Progenitor cell of endocrine pancreas (in vitro differentiated cells): ENCODE data around the gene TBXAS1. TPM values are rescaled to one million over a fixed set of nuclear protein-coding genes. Genes with fewer than 3 reads are reported as not detected.

Experiments
- DNase-seq: peaks from one replicate; pipeline ENCODE4 v3.0.0; 2021; ENCODE audit warnings: low spot score; ENCODE audit not compliant: unreplicated experiment
- H3K27ac Mint-ChIP-seq: 2 replicates; pipeline ENCODE4 v1.8.0; 2021; ENCODE audit warnings: mild to moderate bottlenecking, moderate library complexity, mixed read lengths
- H3K27me3 Mint-ChIP-seq: 2 replicates; pipeline ENCODE4 v1.8.0; 2021; ENCODE audit warnings: mixed read lengths
- H3K36me3 Mint-ChIP-seq: 2 replicates; pipeline ENCODE4 v1.8.0; 2022; ENCODE audit warnings: mixed read lengths; ENCODE audit not compliant: insufficient read depth
- H3K4me1 Mint-ChIP-seq: 2 replicates; pipeline ENCODE4 v1.8.0; 2021; ENCODE audit warnings: low read depth, mixed read lengths
- H3K4me3 Mint-ChIP-seq: 2 replicates; pipeline ENCODE4 v1.8.0; 2021; ENCODE audit warnings: low read depth, mild to moderate bottlenecking, moderate library complexity, mixed read lengths
- H3K9me3 Mint-ChIP-seq: 2 replicates; pipeline ENCODE4 v1.8.0; 2021; ENCODE audit warnings: low read depth, mixed read lengths
- total RNA-seq: library from RNA; stranded (reverse); gene quantifications from 2 replicates; pipeline ENCODE4 v1.2.1, GENCODE V29; 2021
- TF ChIP-seq, protein P1 (sequence below): fragments of 200-600 bp; sonication (generic); IDR thresholded peaks from one replicate; pipeline ENCODE4 v1.5.0; 2021; ENCODE audit warnings: antibody characterized with exemption, mild to moderate bottlenecking; ENCODE audit not compliant: unreplicated experiment

Gene TBXAS1
- total RNA-seq, 1 donor from 2014 or later: 10.4 TPM

DNA sequence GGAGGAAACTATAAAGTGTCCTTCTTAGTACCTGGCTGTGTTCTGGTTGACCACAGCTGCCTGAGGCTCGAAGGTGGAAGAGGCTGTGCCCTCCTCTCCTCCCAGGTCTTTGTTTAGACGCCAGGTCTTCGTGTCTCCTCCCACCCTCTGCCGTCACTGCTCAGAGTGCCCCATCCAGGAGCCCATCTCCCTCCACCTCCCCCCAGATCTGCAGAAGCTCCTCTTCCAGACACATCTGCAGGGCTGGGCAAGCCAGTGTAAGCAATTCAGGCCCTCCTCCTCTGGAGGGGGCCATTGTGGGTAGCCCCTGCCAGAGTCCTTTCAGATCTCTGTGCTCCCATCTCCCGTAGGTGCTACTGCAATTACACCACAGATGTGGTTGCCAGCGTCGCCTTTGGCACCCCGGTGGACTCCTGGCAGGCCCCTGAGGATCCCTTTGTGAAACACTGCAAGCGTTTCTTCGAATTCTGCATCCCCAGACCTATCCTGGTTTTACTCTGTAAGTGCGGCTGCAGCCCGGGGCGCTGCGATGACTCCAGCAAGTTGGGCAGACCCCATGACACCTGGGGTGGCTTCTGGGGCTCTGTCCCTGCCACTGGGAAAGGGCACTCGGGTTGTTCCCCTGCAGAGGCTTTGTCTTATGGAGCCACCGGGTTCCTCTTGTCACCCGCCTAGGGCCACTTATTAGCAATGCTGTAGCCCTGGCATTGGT lies 126.2 kb downstream of the TBXAS1 start:
- H3K9me3 Mint-ChIP-seq: peaks cover 4% of the 10 kb centered on the region
- TF ChIP-seq, protein P1, sequence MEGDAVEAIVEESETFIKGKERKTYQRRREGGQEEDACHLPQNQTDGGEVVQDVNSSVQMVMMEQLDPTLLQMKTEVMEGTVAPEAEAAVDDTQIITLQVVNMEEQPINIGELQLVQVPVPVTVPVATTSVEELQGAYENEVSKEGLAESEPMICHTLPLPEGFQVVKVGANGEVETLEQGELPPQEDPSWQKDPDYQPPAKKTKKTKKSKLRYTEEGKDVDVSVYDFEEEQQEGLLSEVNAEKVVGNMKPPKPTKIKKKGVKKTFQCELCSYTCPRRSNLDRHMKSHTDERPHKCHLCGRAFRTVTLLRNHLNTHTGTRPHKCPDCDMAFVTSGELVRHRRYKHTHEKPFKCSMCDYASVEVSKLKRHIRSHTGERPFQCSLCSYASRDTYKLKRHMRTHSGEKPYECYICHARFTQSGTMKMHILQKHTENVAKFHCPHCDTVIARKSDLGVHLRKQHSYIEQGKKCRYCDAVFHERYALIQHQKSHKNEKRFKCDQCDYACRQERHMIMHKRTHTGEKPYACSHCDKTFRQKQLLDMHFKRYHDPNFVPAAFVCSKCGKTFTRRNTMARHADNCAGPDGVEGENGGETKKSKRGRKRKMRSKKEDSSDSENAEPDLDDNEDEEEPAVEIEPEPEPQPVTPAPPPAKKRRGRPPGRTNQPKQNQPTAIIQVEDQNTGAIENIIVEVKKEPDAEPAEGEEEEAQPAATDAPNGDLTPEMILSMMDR: no peak
- no peaks in the 10 kb centered on the region for H3K27me3 Mint-ChIP-seq
- no peak for DNase-seq
- H3K4me3 Mint-ChIP-seq: no peak overlapping the region
- H3K36me3 Mint-ChIP-seq: no peaks in the 10 kb centered on the region
- H3K27ac Mint-ChIP-seq: no peak overlapping the region
- peaks cover 10% of the 10 kb centered on the region for H3K4me1 Mint-ChIP-seq

DNA sequence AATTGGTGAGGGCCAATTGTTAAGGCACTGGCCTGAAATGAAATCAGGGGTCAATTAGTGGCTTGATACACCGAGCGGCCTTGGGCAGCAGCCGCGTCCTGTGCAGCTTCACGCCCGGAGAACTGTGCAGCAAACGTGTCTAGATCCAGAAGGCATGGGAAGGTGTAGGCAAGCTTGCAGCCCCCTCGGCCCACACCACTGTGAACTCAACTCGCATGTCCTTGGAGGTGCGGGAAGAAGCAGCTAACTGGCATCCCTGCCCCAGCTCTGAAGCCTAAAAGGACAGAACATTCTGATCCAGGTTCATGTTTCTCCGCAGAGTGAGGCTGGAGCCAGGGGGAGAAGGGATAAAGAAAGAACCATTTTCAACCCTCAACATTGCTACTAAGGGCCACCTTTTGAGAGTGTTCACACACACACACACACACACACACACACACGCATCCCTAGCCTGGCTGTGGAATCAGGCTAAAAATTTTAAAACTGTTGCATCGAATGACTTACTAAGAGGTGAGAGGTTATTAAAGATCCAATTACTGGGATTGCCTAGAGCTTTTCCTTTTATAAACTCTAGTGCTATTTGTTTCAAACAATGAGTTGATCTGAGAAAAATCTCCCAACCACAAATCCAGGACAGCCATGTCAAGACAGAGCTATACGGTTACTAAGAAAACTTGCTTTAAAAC lies 129.7 kb downstream of the TBXAS1 start:
- Mint-ChIP-seq H3K27me3 (peaks cover 8% of the 10 kb centered on the region), H3K36me3 (no peaks in the 10 kb centered on the region), H3K9me3 (no peaks in the 10 kb centered on the region), H3K4me1 (peaks cover 5% of the 10 kb centered on the region), H3K4me3 (no peak overlapping the region), H3K27ac (no peak overlapping the region)
- TF ChIP-seq, protein P1: no peak
- DNase-seq: no peak

DNA sequence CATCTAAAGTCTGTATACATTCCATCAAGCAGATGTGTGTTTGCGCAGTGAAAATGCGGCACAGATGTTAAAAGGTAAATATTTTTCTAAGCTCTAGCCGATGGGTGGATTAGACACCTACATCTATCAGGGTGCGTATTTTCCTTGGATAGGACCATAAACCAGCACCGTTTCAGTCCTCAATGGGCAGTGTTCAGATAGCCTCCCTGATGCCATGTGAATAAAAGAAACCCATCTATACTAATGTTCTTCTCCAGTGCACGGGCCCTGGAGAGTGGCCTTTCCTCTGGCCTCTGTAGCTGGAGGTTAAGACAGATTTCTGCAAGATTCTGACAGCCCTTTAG lies 130.2 kb downstream of the TBXAS1 start:
- Mint-ChIP-seq H3K36me3 (no peaks in the 10 kb centered on the region), H3K9me3 (no peaks in the 10 kb centered on the region), H3K27ac (no peak overlapping the region), H3K27me3 (peaks cover 8% of the 10 kb centered on the region), H3K4me3 (no peak overlapping the region), H3K4me1 (peaks cover 5% of the 10 kb centered on the region)
- TF ChIP-seq, protein P1: no peak
- no peak for DNase-seq

DNA sequence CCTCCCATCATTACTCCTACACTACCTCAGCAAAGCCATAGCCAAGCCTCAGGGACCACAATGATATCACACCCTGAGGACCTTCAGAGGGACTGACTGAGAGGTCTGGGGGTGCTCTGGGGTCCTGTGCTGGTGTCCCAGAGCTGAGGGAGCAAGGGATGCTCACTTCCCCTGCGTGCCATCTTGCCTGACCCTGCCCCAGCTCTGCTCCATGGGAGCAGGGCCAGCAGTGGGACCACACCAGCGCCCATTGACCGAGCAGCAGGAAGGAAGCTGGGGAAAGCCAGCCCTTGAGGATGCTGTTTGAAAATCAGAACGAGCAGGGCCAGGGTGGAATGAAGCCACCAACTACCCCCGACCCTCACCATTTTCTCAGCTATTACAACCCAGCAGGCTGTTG lies 130.7 kb downstream of the TBXAS1 start:
- H3K36me3 Mint-ChIP-seq: no peaks in the 10 kb centered on the region
- no peak for DNase-seq
- no peaks in the 10 kb centered on the region for H3K9me3 Mint-ChIP-seq
- no peak overlapping the region for H3K4me3 Mint-ChIP-seq
- H3K27ac Mint-ChIP-seq: no peak overlapping the region
- TF ChIP-seq, protein P1: no peak
- peaks cover 5% of the 10 kb centered on the region for H3K4me1 Mint-ChIP-seq
- peaks cover 8% of the 10 kb centered on the region for H3K27me3 Mint-ChIP-seq

DNA sequence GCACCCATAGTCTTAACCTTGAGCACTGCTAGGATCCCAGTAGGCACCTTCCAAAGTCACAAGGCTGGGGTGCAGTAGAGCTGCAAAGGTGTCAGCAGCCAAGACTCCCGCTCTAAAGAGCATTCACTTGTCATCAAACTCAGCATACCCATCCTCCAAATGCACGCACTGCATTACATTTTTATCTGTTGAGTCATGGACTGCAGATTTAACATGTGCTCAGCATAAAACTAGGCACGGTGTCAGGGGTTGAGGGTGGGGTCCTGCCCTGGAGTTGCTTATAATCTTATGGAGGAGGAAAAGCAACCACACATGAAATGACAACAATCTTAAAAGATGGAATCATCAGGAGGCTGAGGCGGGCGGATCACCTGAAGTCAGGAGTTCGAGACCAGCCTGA lies 131.1 kb downstream of the TBXAS1 start:
- TF ChIP-seq, protein P1: no peak
- DNase-seq: no peak
- H3K27ac Mint-ChIP-seq: peak overlapping the region; percentile 14
- H3K4me3 Mint-ChIP-seq: no peak overlapping the region
- peaks cover 5% of the 10 kb centered on the region for H3K4me1 Mint-ChIP-seq
- no peaks in the 10 kb centered on the region for H3K36me3 Mint-ChIP-seq
- H3K27me3 Mint-ChIP-seq: peaks cover 8% of the 10 kb centered on the region
- H3K9me3 Mint-ChIP-seq: no peaks in the 10 kb centered on the region
